CD4-positive, alpha-beta T cell treated with Interleukin-17A for 4 hours (primary cell): ENCODE data around the gene EGFR.

Experiments
- DNase-seq: peaks from one replicate; pipeline ENCODE4 v3.0.0-alpha.2; 2020; ENCODE audit warnings: mixed read lengths

Gene EGFR

GRCh38 chr7:55235115-55235514, 216.3 kb downstream of the EGFR start:
- no peak for DNase-seq

GRCh38 chr7:55235801-55236200, 217.0 kb downstream of the EGFR start:
- DNase-seq, result no peak

- no peak for DNase-seq
These were observed 217.7 kb downstream of the EGFR start for GRCh38 chr7:55236476-55236875.

GRCh38 chr7:55237156-55237893, 218.5 kb downstream of the EGFR start:
- DNase-seq, result no peak

DNA sequence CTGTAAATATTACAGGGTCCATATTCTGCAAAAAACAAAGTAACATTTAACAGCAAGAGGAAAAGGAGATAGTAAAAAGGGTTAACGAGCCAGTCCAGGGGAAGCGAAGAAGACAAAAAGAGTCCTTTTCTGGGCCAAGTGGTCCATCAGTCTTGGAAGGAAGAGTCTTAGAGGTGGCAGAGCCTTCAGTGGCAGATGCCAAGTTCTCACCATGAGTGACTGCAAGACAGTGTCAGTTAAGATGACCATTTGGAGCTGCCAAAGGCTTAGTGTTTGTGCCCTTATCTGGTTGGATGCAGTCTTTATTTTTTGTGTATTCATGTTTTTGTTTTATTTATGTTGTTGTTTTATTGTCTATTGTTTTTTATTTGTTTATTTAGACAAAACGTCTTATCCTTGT, 220.6 kb downstream of the EGFR start:
- no peak for DNase-seq

DNA sequence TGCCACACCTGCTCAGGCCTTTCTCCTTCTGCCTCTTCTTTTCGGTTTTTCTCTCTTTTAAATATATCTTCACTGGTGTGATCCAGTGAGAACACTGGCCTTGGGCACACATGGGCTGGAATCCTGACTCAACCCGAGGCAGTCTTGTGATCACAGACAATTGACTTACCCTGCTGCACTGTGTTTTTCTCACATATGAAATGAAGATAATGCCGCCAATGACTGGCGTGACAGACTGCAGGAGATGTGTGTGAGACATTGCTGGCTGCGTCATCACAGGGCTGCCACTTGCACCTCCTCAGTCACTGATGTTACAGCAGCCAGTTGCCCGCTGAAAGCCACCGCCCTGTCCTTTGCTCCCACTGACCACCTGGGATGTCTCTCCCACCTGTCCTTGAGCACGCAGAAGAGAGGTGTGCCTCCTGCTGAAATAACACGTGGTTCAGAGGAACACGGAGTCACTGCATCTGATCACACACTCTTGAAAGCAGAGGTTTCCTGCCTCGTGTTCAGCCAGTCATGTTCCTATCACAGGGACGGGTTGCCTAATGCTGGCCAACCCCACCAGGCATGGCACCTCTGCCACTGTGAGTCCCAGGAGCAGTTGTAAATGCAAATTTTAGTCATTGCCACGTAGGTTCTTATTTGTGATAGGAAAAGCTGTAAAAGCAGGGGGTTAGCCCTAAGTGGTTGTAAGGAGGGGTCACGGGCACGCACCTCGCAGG, 221.8 kb downstream of the EGFR start:
- DNase-seq, result no peak

DNA sequence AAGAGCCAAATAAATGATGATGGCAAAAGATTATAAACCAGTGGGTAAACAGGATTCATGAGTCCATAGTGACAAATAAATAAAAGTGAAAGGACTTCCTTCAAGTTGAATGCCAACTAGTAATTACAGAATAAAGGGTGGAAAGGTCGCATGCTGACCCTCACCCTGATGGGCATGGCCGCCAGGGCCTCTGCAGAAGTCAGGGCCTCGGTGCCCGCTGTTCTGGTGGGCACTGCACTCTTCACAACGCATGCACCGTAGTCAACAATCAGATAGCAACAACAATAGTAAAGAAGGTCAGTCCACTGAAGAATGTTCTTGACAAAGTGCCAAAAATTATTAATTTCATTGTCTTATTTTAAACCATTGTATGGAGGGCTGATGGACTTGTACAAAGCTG, 223.1 kb downstream of the EGFR start:
- no peak for DNase-seq

DNA sequence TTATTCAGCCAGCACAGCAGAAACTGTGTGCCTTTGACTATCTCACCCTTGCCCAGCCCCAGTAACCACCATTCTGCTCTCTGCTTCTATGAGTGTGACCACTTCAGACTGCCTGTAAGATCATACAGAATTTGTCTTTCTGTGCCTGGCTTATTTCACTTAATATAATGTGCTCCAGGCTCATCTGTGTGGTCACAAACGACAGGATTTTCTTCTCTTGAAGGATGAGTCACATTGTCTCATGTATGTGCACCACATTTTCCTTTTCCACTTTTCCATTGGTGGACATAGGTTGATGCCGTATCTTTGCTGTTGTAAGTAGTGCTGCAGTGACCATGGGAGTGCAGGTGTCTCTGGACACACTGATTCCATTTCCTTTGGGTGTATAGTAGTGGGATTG, 223.8 kb downstream of the EGFR start:
- no peak for DNase-seq

GRCh38 chr7:55244006-55244745, 225.4 kb downstream of the EGFR start:
- no peak for DNase-seq

GRCh38 chr7:55245271-55245723, 226.5 kb downstream of the EGFR start:
- no peak for DNase-seq

DNA sequence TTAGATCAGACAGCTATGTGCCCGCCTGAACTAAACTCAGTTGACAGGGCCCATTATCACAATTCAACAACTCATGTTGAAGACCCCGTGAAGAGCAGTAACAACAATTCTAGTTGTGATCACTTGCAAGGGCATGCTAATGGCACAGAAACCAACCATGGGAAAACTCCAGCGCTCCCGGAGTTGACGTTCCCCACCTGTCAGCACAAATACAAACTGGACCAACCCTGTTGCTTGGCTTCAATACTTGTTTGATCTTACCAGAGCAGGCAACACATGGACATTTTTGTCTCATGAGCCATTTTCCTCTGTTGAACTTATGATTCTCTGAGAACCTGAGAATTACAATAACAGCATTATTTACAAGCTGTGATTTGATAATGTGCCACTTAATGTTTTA, 227.4 kb downstream of the EGFR start:
- no peak for DNase-seq

DNA sequence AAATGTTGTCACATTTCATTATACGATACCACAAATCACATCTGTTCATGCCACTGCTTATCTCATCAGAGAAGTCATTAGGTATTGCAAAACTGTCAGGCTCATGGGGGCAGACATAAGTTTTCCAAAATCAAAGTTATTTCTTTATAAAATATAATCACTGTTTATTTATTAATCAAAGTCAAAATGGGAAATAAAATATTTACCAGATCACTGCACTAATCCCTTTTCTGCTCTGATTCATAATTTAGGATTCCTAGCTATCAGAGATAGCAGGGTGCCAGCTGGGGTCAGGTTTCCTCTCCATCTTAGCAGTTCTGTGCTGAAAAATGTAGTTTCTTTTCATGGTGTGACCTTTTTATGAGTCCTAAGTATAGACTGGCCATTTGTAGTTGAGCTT, 228.6 kb downstream of the EGFR start:
- DNase-seq, result no peak

DNA sequence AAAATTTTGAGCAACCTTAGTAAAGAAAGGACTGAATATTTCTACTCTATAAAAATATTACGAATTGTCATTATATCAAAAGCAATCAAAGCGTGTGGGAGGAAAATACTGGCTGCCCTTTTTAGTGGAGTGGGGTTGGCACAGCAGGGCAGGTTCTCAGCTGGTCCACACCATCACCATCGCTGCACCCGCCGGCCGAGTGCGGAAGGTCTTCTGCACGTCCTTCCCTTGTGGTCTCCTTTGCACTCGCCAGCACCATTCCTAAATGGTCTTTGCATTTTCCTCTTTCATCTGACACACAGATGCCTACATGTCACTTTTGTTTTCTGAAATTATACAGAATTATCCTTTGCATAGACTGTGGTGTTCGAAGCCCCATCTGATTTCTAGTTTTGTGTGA, 229.7 kb downstream of the EGFR start:
- no peak for DNase-seq

- DNase-seq, result no peak
These were observed 230.5 kb downstream of the EGFR start for GRCh38 chr7:55249332-55249731.

GRCh38 chr7:55250313-55250712, 231.5 kb downstream of the EGFR start:
- DNase-seq, result no peak

DNA sequence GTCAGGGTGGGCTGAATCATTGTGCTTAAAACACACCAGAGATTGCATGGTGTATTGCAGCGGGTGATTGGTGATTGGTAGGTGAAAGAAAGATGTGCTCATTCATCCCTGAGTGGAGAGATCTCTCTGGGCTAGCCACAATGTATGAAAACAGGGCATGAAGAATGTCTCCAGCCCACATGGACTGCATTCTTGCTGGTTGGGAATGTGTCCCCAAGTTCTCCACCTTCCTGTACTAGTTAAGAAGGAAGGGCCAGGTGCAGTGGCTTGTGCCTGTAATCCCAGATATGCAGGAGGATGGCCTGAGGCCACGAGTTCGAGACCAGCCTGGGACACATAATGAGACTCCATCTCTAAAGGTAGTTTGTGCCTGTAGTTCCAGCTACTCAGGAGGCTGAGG, 232.5 kb downstream of the EGFR start:
- DNase-seq, result no peak

DNA sequence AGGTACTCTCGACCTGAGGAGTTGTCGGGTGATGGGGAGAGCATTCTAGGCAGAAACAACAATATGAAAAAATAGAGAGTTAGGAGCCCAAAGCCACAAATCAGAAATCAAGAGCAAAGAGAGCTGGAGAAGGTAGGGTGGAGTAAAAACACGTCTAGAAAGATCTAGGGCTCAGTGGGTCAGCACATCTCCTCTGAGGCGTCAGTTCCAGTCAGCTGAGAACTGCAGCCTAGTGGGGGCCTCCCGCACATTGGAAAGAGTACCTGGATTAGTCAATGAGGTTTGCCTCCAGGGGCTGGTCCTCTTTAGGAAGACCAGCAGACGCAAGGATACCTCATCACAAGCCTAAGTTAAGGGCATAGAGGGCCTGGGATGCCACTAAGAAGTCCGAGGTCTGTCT, 233.1 kb downstream of the EGFR start:
- no peak for DNase-seq

DNA sequence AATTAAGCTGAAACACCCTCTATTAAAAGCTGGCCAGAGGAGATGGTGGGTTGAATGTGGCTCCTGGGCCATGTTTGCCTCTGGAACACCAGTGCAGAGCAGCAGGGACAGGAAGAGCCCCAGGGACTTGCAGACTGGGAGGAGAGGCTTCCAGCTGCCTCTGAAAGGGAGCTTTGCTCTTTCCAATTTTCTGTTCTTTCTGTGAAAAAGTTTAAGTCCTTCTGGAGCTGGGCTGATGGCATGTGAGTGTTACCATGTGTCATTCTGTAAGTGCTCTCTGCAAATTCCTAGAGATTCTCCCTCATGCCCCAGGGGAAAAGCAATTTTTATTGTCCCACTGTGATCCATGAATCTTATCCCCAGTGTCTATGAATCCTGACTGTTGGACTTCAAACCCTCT, 233.6 kb downstream of the EGFR start:
- no peak for DNase-seq

DNA sequence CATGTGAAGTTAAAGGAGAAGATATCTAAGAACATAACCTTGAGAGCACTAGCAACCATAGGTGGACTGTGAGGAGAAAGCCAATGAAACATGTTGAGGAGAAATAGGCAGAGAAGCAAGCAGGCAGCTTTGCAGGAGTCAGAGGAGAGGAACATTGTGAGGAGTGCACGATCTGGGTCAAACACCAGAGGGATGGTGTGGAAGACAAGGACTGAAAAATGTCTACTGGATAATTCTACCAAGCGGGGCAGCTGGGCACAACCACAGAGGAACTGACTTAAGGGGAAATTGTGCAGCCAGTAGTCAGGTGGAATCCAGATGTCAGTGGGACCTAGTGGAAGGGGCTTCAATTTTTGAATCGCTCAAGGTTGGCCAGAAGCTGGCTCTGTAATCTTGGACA, 234.4 kb downstream of the EGFR start:
- no peak for DNase-seq

DNA sequence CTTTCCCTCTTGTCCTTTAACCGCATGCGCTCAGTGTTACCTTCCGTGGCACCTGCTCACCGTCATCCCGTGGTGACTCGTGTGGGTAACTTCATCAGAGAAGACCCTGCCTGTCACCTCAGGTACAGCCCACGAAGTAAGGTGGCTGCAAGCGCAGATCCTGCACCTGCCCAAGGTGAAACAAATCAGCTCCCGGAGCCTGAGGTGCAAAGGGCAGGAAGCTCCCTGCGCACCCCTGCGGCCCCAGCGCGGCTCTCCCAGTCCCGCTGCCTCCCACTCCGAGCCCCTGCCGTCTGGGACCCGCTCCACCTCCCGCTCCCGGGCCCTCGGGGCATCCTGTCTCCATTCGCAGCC, 235.4 kb downstream of the EGFR start:
- no peak for DNase-seq

- DNase-seq, result peak; percentile 75
These were observed 236.0 kb downstream of the EGFR start for GRCh38 chr7:55254596-55255495.

DNA sequence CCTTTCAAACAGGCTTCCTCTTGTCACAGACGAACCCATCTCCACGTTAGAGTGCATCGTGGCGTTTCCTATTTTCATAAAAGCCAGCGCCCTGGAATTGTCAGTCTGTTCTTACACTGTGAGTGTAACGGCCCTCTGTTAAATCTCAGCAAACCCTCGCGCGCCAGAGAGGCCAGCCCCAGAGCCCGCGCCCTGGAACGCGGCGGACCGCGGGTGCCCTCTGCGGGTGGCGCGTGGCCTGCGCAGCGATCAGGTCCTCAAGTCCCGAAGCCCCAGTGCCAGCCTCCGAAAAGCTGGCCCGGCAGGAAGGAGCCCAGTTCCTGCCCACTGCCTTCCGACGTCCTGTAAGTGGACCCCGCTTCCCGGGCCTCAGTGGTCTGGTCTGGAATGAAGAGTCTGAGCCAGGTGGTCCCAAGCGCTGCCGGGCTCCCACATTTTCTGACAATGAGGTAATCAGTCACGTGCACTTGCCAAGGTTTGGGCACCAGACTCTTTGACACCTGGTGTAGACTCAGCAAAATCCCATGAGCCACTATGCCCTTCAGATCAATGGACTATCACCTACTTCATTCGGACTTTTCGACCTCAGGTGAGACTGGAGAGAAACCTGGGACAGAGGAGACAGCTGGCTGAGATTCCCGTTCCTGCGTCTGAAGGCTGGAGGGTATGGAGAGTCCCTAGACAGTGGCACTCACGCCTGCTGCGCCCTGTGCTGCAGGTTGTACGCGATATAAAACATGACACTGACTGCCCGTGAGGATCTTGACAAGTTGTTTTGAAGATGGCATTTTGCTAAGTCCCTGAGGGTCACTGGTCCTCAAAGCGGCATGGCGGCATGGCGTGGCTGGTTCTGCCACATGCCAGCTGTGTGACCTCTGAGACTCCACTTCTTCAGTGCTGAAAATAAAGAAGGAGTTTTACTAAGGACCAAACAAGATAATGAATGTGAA, 237.0 kb downstream of the EGFR start:
- DNase-seq, result peak; percentile 73
